OCI-M2 (cell line): ENCODE data around the gene ITIH5.

ENCODE experiments used
- DNase-seq: peaks from one replicate; lab custom pipeline; 2025; ENCODE audit not compliant: unreplicated experiment; lab: John Stamatoyannopoulos, UW

The ITIH5 gene

DNA sequence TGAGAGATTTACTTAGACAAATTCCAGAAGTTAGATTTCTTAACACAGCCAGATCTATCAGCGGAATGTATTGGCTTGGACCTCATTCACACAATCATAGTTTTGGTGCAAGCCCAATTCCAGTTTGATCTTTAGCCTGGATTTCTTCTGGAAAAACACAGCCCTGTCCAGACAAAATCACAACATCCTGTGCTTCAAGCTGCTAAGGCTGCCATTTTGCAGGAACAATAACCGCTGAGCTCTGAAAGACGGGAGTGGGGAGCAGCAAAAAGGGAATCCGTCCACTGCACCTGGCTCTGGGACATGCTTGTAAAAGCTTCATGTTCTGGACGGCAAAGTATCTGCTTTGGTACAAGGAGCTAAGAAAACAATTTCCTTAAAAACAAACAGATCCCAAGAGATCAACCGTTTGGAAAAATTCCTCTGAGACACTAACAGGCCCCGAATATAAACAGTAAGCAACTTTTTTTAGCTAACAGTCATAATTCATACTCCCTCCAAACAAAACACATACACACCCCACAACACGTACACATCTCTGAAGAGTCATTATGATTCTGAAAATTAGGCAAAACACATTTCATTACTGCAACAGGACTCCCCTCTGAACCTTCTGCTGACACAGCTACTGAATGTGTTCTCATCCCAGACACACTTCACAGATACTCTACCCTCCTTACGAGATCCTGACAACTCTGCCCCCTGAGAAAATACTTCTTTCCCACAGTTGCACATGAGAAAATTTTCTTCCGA, 32.4 kb downstream of the ITIH5 start:
- DNase-seq: no peak

GRCh38 chr10:7626283-7626682, 40.5 kb downstream of the ITIH5 start:
- DNase-seq: no peak

DNA sequence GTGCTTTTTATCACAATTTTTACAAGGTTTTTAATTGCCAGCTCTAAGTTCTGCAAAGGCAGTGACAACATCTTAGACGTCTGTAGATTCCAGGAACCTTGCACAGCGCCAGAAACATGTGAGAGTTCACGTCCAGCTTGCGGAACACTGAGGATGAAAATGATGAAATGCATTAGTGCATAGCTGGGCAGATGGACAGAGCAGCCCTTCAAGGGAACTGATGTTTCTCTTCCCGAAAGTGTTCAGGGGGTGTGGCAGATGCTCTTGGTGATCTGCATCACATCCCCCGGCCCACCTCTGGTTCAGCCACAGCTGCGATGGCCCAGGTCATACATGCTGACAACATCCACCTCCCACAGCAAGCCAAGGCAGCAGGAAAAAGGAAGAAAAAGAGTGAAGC, 40.9 kb downstream of the ITIH5 start:
- DNase-seq: no peak

- DNase-seq: no peak
Observed at GRCh38 chr10:7625009-7625408, 41.8 kb downstream of the ITIH5 start.

DNA sequence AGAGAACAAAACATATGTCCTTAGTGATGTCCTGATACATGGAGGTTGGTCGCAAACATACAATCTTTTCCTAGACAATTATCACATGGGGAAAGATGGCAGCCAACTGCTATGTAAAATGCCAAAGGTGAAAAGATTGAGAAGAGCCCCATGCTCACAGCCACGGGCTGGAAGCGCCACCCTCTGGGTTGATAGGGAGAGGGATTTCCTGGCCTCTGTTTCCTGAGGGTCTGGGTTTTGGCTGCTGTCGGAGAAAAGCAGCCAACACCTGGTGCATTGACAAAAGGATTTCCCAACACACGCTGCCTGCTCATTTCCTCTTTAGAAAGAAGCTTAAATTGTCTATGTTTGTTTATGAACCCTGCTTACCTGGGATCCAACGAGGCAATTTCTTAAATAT, 43.8 kb downstream of the ITIH5 start:
- no peak for DNase-seq

GRCh38 chr10:7618461-7618860, 48.3 kb downstream of the ITIH5 start:
- no peak for DNase-seq

DNA sequence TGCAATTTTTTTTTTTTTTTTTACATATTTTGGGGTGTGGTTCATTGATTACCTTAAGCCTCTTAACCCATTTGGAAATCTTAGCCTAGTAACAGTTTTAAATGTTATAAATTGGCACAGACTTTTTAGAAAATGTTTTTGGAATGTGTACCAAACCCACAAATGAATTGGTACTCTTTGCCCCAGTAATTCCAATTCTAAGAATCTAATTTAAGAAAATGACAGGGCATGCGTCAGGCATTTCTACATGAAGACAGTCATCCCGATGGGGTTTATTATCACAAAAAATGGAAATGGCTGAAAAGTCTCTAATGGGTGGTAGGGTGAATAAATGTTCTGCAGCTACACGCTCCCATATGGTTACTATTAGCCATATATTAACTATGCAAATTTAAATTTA, 54.9 kb downstream of the ITIH5 start:
- DNase-seq: no peak

DNA sequence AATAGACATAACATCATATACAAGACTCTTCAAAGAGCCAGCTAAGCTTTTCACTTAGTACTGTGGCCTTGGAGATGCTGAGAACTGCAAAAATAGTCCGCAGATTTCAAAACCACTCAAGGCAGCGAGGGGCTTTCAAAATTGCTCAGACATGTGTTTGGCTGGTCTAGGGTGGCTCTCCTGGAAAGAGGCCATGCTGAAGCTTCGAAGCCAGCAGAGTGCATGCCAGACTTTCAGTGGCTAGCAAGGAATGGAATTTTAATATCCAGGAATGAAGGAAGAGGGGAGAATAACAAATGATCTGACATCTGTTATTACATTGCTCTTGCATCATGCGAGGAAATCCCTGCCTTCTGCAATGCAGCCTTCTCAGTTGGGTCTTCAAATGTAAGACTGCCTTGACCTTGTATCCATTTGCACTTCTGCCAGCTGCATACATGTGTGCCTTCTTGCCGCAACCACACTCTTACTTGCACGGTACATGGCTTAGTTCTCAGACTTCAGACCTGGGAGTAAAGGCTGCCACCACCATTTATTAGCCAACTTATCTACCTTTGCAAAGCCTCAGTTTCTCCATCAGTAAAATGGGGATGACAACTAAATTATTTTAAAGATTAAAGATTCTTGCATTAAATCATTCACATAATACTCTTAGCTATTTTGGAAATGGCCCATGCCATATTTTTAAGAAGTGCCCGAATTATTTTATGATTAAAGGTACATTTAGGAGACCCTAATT, 55.9 kb downstream of the ITIH5 start:
- DNase-seq: no peak

DNA sequence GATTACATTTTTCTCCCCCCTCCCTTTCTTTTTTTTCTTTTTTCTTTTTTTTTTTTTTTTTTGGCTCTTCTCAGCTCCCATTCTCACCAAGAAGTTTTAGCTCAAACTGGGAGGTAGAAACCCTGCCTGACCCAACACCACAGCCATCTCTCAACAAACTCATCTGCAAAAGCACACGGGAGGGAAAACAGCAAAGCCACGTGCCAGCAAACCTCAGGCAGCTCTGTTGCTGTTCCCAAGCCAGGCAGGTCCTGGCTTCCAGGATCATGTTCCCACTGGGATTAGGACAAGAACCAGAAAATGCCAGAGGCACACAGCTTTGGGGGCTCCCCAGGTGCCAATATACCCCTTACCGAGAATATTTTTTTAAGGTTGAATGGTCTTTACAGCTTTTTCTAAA, 56.7 kb downstream of the ITIH5 start:
- no peak for DNase-seq

DNA sequence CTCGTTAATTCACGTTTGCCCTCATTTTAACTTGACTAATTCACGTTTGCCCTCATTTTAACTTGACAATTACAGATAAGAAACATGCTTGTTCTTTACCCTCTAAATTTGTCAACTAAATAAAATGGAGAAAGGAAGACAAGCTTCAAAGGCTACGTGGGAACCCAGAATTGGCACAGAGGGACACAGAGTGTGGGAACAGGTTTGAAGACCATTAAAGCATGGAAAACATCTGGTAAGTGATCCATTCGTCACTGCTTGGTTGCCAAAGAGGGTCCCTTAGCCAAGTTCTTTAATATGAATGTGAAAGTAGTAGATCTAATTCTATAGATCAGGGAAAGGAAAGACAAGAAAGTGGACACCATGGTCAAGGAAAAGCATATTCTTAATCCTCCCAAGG, 57.2 kb downstream of the ITIH5 start:
- DNase-seq: no peak

GRCh38 chr10:7608001-7608400, 58.8 kb downstream of the ITIH5 start:
- DNase-seq: no peak

GRCh38 chr10:7606951-7607404, 59.8 kb downstream of the ITIH5 start:
- DNase-seq: no peak

GRCh38 chr10:7605565-7606295, 61.0 kb downstream of the ITIH5 start:
- no peak for DNase-seq

- no peak for DNase-seq
Observed at GRCh38 chr10:7601023-7601656, 65.6 kb downstream of the ITIH5 start.

DNA sequence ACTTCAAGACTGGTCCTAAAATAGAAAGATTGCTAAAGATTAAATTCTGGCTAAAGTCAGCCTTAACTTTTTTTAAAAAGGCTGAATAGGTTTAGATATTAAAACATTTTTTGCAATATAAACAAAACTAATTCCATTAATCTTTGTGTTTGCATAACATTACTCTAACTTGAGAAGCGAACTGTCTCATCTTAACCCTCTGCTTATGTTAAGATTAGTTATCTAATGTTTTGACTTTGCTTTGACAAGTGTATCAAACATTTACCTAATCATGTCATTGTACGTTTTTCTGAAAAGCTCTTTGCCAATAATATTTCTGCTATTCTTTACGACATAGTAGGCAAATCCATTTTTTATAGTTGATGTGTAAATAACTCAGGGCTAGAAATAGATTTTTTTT, 68.0 kb downstream of the ITIH5 start:
- no peak for DNase-seq

DNA sequence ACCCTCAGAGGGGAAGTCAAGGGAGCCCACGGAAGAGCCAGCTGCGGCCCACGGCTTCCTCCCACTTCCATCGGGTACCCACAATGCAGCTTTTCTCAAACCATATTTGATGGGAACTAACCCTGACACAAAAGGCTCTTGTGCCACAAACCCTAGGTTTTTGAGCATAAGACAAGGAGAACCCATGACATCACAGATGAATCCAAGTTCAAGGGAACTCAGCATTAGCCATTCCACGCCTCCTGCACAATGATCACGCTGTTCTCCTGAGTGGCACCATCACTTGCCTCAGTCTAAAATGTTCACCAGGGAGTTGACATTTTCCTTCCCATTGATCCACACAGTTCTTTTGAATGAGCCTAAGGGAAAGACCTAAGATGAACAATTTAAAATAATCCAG, 70.4 kb downstream of the ITIH5 start:
- no peak for DNase-seq

DNA sequence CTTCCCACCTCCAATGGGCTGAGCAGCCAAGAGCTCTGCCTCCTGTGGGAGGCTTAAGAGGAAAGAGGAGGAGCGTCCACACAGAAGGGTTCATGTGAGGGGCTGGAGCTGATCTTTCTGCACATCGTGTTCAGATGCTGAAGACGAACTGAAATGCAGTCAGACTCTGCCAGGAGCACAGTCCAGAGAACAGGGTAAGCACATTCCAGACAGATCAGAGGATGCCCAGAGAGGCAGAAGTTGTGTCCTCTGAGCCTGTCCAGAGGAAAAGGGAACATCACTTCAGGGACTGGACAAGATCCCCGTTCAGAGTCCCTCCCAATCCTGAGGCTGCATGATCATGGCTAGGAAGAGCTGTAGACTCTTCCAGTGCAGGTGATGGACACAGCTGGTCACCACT, 72.9 kb downstream of the ITIH5 start:
- no peak for DNase-seq

DNA sequence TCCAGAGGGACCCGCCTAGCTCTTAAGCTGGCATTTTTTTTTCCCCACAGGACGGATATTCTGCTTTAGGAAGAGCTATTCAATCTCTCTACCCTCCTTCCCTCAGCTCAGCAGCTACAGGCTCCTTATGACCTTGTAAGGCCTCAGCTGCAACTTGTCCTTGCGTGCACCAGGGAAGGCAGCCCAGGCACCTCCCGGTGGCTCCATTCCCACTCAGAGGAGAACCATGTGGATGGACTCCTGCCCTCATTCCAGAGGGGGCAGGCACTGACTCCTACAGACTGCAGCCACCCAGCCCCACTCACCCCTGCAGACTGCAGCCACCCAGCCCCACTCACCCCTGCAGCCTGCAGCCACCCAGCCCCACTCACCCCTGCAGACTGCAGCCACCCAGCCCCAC, 73.7 kb downstream of the ITIH5 start:
- DNase-seq: no peak

DNA sequence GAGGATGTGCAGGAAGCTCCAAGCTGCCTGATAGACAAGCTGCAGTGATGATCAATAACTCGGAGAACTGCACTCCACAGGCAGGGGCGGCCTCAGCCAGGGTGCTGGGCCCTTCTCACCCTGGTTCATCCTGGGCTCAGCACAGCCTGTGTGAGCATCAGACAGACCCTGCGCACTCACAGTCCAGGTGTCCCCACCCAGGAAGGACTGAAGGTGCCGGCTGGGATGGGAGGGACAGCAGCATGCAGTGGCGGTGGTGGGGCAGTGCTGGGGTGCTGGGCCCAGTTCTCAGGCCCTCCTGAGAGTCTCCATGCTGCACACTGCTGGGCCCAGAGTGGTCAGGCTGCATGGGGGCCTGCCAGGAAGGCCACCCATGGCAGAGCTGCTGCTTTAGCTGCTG, 74.1 kb downstream of the ITIH5 start:
- no peak for DNase-seq

- DNase-seq: no peak
Observed at GRCh38 chr10:7590271-7590670, 76.5 kb downstream of the ITIH5 start.

DNA sequence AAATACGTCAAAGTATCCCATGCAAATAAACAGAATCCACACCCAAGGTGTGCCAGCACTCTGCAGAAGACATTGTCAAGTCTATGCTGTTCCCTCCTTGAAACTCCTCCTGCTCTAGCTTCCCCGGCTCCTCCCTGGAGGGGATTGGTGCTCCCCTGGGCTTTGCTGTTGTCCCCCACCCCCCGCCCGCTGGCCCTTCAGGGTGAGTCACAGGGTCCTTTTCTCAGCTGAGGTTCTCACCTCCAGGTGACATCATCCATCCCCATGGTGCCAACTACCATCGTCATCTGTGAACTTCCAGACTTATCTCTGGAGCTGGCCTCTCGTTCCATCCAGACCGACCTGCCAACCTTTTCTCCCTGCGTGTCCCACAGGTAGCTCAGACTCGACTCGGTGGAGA, 77.0 kb downstream of the ITIH5 start:
- DNase-seq: no peak

DNA sequence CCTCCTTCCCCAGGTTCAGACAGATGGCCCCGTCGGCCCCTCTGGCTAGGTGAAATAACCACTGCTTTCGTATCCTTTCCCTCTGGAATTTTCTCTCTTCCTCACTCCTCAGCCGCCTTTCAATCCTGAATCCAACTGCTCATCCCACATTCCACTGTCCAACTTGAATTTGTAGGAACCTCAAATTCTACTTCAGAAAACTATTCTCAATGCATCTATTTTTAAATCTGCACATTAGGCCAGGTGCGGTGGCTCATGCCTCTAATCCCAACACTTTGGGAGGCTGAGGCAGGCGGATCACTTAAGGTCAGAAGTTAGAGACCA, 78.9 kb downstream of the ITIH5 start:
- DNase-seq: no peak
